ENCODE measurements around the gene RAB17. TPM values are rescaled to one million over a fixed set of nuclear protein-coding genes. Genes with fewer than 3 reads are reported as not detected.
"Not testable (repeated sequence)": the region's sequence is repeated elsewhere in the genome, so short reads cannot be mapped to it uniquely, and the experiment has no call there.

Gene RAB17
- polyA plus RNA-seq, 1 donor = 164 TPM

DNA sequence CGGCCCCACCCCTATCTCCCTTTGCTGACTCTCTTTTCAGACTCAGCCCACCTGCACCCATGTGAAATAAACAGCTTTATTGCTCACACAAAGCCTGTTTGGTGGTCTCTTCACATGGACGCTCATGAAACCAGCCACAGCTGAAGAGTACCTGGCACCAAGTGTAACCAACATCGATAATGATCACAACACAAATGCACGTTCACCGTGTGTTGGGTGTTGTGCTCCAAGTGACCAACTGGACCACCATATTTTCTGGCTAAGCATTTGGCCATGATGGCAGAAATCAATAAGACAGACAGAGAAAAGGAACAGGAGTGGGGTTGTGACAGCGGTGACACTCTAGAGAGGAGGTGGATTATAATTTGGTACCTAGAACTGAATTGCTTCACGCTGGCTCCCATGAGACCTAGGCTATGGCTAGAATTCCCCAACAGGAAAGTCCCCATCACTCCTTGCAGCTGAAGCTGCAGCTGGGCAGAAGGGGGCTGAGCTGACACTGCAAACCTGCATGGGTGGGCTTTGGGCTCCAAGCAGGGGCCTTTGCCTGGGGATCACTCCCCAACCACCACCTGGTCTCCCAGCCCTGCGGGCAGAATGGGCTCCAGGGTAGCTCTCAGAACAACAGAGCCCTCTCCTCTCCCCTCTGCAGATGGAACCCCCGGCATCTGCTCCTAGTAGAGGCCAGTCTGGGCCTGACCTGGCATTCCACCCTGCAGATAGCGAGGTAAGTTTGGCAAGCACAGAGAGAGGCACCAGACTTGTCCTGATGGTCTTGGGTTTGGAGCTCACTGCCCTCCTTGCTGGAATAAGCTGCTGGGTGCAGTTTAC, 22.2 kb upstream of the RAB17 start:
- H3K4me1 ChIP-seq (ENCODE audit: control insufficient read depth, insufficient read depth, low read length) = peaks cover 31% of the 10 kb centered on the region
- no peaks in the 10 kb centered on the region for H3K9me3 ChIP-seq (ENCODE audit: control insufficient read depth, low read depth, low read length)
- no peak for DNase-seq
- WGBS (ENCODE audit: insufficient coverage, low lambda C conversion rate) = 100% methylated on average over 1 of the region's 10 CpGs
- H3K27ac ChIP-seq (ENCODE audit: low read length) = no peak overlapping the region
- peaks cover 8% of the 10 kb centered on the region for H3K27me3 ChIP-seq (ENCODE audit: control insufficient read depth, insufficient read depth, low read length)
- H3K36me3 ChIP-seq (ENCODE audit: control insufficient read depth, insufficient read depth, low read length) = no peaks in the 10 kb centered on the region
- H3K4me3 ChIP-seq (ENCODE audit: low read length) = no peak overlapping the region

DNA sequence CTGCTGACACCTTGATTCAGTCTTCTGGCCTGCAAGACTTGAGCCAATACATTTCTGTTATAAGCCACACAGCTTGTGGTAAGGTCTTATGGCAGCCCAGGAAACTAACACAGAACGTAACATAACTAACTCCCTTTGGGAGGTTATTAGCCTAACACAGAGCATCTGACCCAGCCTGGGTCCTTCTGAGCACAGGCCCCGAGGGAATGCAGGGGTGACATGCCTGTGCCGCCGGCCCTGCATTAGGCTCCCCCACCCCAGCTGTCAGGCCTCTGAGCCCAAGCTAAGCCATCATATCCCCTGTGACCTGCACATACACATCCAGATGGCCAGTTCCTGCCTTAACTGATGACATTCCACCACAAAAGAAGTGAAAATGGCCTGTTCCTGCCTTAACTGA, 16.0 kb upstream of the RAB17 start:
- not testable (repeated sequence) for DNase-seq; H3K4me3 ChIP-seq (ENCODE audit: low read length); H3K27me3 ChIP-seq (ENCODE audit: control insufficient read depth, insufficient read depth, low read length); H3K27ac ChIP-seq (ENCODE audit: low read length); H3K36me3 ChIP-seq (ENCODE audit: control insufficient read depth, insufficient read depth, low read length); H3K9me3 ChIP-seq (ENCODE audit: control insufficient read depth, low read depth, low read length)
- peaks cover 25% of the 10 kb centered on the region for H3K4me1 ChIP-seq (ENCODE audit: control insufficient read depth, insufficient read depth, low read length)
- WGBS (ENCODE audit: insufficient coverage, low lambda C conversion rate) = no CpG with 5 or more reads among the region's 4 CpGs

DNA sequence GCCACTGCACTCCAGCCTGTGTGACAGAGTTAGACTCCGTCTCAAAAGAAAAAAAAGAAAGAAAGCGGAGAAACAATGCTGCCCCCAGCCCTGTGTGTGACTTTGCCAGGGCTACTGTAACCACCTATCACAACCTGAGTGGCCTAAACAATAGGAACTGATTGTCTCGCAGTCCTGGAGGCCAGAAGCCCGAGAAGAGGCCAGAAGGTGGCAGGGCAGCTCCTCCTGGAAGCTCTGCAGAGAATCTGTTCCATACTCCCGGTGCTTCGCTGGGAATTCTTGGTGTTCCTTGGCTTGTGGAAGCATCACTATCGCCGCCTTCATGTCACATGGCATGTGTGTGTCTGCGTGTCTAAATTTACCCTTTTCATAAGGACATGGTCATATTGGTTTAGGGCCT, 14.4 kb upstream of the RAB17 start:
- H3K36me3 ChIP-seq (ENCODE audit: control insufficient read depth, insufficient read depth, low read length) = no peaks in the 10 kb centered on the region
- peak in 1 of 2 donors; percentile 22 for DNase-seq
- H3K9me3 ChIP-seq (ENCODE audit: control insufficient read depth, low read depth, low read length) = peaks cover 3% of the 10 kb centered on the region
- no peak overlapping the region for H3K4me3 ChIP-seq (ENCODE audit: low read length)
- H3K27ac ChIP-seq (ENCODE audit: low read length) = no peak overlapping the region
- H3K27me3 ChIP-seq (ENCODE audit: control insufficient read depth, insufficient read depth, low read length) = no peaks in the 10 kb centered on the region
- WGBS (ENCODE audit: insufficient coverage, low lambda C conversion rate) = 90% methylated on average over 2 of the region's 9 CpGs
- H3K4me1 ChIP-seq (ENCODE audit: control insufficient read depth, insufficient read depth, low read length) = peaks cover 38% of the 10 kb centered on the region

DNA sequence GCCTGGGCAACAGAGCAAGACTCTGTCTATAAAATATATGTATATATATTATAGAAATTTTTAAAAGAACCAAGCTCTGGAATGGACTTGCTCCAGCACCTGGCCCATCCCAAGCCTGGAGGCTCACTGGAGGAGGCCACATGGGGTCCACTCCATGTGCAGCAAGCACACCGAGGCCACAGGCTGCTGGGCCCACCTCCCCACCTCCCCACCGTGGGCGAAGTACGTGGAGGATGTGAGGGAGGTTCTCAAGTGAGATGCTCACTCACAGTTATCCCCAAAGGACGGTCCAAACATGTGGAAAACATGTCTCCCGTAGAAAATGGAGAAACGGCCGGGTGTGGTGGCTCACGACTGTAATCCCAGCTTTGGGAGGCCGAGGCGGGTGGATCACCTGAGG, 13.9 kb upstream of the RAB17 start:
- H3K4me3 ChIP-seq (ENCODE audit: low read length) = no peak overlapping the region
- H3K27me3 ChIP-seq (ENCODE audit: control insufficient read depth, insufficient read depth, low read length) = no peaks in the 10 kb centered on the region
- WGBS (ENCODE audit: insufficient coverage, low lambda C conversion rate) = 94% methylated on average over 6 of the region's 11 CpGs
- peak overlapping the region; percentile 93 for H3K27ac ChIP-seq (ENCODE audit: low read length)
- no peak for DNase-seq
- no peaks in the 10 kb centered on the region for H3K36me3 ChIP-seq (ENCODE audit: control insufficient read depth, insufficient read depth, low read length)
- H3K4me1 ChIP-seq (ENCODE audit: control insufficient read depth, insufficient read depth, low read length) = peaks cover 41% of the 10 kb centered on the region
- peaks cover 3% of the 10 kb centered on the region for H3K9me3 ChIP-seq (ENCODE audit: control insufficient read depth, low read depth, low read length)

DNA sequence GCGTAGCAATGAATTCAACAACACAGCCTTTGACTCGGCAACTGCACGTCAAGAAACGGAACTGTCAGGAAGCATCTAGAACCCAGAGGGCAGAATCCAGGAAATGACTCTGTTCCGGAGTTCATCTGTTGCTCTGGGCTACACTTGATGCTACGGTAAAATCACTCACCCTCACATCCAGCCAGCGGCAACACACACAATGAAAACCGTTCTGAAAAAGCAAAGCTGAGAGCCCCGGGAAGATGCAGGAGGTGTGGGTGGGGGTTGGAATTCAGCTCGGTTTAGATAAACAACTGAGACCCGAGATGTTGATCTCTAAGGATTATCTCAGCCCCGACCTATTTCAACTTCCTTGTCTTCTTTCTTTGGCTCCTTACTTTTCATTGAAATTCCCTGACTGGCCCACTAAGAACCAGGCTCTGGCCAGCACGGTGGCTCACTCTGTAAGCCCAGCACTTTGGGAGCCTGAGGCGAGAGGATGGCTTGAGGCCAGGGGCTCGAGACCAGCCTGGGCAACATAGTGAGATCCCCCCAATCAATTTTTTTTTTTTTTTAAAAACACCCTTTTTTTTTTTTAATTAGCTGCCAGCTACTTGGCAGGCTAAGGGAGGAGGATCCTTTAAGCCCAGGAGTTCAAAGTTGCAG, 13.3 kb upstream of the RAB17 start:
- no CpG with 5 or more reads among the region's 15 CpGs for WGBS (ENCODE audit: insufficient coverage, low lambda C conversion rate)
- Histone ChIP-seq H3K4me3 (ENCODE audit: low read length) (no peak overlapping the region), H3K9me3 (ENCODE audit: control insufficient read depth, low read depth, low read length) (peaks cover 3% of the 10 kb centered on the region), H3K27me3 (ENCODE audit: control insufficient read depth, insufficient read depth, low read length) (no peaks in the 10 kb centered on the region), H3K4me1 (ENCODE audit: control insufficient read depth, insufficient read depth, low read length) (peaks cover 41% of the 10 kb centered on the region), H3K36me3 (ENCODE audit: control insufficient read depth, insufficient read depth, low read length) (no peaks in the 10 kb centered on the region), H3K27ac (ENCODE audit: low read length) (peak overlapping the region; percentile 93)
- peak in 1 of 2 donors; percentile 65 for DNase-seq

DNA sequence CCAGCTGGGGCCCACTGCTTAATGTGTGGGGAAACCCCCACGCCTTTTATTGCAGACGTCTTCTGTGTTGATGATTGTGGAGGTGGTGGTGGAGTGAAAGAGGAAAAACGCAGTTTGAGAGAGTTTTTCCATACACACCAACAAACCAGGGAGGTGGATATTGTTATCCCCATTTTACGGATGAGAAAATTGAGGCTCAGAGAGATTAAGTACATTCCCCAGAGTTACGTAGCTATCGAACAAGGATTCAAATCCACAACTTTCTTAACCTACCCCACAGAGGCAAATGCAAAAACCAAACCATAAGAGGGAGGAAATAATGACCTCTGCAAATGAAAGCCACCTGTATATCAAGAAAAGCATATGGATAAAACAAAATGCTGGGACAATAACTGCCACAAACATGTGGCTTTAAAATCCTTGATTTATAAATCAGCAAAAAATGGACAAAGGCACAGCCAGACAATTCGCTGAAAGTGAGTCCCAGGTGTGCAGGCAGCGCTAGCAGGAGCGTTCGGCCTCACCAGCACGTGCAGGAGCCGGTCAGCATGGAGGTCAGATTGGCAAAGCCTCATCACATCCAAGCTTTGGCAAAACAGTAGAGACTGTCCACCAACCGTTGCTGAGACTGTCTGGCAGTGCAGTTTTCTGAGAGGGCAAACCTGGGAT, 12.6 kb upstream of the RAB17 start:
- WGBS (ENCODE audit: insufficient coverage, low lambda C conversion rate) = 100% methylated on average over 1 of the region's 13 CpGs
- Histone ChIP-seq H3K27me3 (ENCODE audit: control insufficient read depth, insufficient read depth, low read length) (no peaks in the 10 kb centered on the region), H3K4me1 (ENCODE audit: control insufficient read depth, insufficient read depth, low read length) (peaks cover 41% of the 10 kb centered on the region), H3K36me3 (ENCODE audit: control insufficient read depth, insufficient read depth, low read length) (no peaks in the 10 kb centered on the region), H3K9me3 (ENCODE audit: control insufficient read depth, low read depth, low read length) (peaks cover 3% of the 10 kb centered on the region), H3K27ac (ENCODE audit: low read length) (peak overlapping the region; percentile 93), H3K4me3 (ENCODE audit: low read length) (no peak overlapping the region)
- no peak for DNase-seq

DNA sequence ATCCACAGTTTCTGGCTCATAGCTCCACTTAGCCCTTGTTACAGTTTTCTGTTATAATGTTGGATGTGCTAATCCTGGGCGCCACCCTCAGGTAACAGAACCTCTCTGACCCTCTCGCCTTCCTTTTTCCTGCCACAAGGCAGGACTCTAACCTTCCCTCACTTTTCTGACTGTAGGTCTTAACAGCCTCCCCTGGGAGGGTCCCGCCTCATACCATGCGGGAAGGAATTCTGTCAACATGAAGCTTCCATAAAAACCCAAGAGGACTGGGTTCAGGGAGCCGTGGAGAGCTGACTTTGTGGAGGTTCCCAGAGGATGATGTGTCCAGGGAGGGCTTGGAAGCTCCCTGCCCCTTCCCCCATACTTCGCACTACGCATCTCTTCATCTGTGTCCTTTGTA, 11.9 kb upstream of the RAB17 start:
- Histone ChIP-seq H3K9me3 (ENCODE audit: control insufficient read depth, low read depth, low read length) (peaks cover 3% of the 10 kb centered on the region), H3K4me1 (ENCODE audit: control insufficient read depth, insufficient read depth, low read length) (peaks cover 41% of the 10 kb centered on the region), H3K27me3 (ENCODE audit: control insufficient read depth, insufficient read depth, low read length) (no peaks in the 10 kb centered on the region), H3K36me3 (ENCODE audit: control insufficient read depth, insufficient read depth, low read length) (no peaks in the 10 kb centered on the region), H3K4me3 (ENCODE audit: low read length) (no peak overlapping the region), H3K27ac (ENCODE audit: low read length) (peak overlapping the region; percentile 93)
- WGBS (ENCODE audit: insufficient coverage, low lambda C conversion rate) = 100% methylated on average over 1 of the region's 7 CpGs
- no peak for DNase-seq

DNA sequence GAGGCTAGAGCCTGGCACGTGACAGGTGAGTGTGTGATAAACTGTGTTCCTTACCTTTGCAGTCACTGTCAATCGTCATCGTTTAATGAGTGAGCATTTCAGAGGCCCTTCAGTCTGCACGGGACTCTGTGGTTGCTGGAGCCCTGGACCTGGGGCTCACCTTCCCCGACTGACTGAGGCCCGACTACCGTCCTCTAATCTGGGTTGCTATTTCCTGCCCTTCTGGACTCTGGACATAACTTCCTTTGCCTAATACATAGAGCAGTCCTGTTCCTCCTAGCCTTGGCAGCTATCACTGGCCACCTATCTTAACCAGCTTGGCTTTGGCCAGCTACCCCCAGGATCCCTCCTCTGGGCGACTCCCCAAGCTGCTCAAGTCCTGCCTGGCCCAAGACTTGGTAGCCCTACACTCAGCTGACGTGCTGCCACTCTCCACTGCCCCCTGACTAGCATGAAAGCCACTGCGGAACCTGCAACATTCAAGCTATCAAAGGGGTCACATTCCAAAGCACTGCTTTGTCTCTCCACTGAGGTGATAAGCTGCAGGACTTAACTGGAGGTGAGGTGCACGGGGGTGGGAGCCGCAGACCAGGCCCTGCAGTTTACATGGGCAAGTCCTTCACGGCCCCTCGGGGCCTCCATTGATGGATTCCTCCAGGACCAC, 11.1 kb upstream of the RAB17 start:
- Histone ChIP-seq H3K9me3 (ENCODE audit: control insufficient read depth, low read depth, low read length) (peaks cover 3% of the 10 kb centered on the region), H3K36me3 (ENCODE audit: control insufficient read depth, insufficient read depth, low read length) (no peaks in the 10 kb centered on the region), H3K4me1 (ENCODE audit: control insufficient read depth, insufficient read depth, low read length) (peaks cover 47% of the 10 kb centered on the region), H3K4me3 (ENCODE audit: low read length) (peak overlapping the region; percentile 11), H3K27ac (ENCODE audit: low read length) (peak overlapping the region; percentile 93), H3K27me3 (ENCODE audit: control insufficient read depth, insufficient read depth, low read length) (no peaks in the 10 kb centered on the region)
- WGBS (ENCODE audit: insufficient coverage, low lambda C conversion rate) = 40% methylated on average over 2 of the region's 14 CpGs
- DNase-seq = peak; percentile 88 to 95

DNA sequence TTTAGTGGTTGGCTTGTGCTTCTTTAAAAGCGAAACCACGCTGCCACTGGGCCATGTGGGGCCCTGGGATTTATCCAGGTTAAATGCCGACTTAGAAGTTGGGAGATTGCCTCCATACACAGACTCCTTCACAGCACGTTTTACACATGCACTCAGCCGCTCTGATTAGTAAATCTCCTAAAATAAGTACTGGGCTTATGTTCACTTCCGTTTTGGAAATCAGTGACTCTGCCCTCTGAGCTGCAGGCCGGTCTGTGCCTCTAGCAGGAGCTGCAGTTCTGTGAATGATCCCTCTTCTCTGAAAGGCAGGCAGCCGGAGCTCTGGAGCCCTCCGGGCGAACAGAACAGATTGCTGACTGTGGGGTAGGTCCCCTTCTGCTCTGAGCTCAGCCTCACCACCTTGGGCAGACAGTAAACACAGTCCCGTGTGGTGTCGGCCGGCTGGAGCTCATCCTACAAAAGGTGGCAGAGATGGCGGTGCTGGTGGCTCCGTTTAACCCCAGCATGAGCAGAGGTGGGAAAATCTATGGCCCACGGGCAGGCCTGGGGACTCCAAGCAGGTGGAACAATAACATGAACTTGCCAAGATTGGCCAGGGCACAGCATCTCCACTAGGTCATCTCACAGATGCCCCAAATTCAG, 9.8 kb upstream of the RAB17 start:
- WGBS (ENCODE audit: insufficient coverage, low lambda C conversion rate) = no CpG with 5 or more reads among the region's 16 CpGs
- H3K4me3 ChIP-seq (ENCODE audit: low read length) = no peak overlapping the region
- H3K9me3 ChIP-seq (ENCODE audit: control insufficient read depth, low read depth, low read length) = peaks cover 3% of the 10 kb centered on the region
- H3K36me3 ChIP-seq (ENCODE audit: control insufficient read depth, insufficient read depth, low read length) = no peaks in the 10 kb centered on the region
- H3K27ac ChIP-seq (ENCODE audit: low read length) = peak overlapping the region; percentile 93
- H3K27me3 ChIP-seq (ENCODE audit: control insufficient read depth, insufficient read depth, low read length) = no peaks in the 10 kb centered on the region
- DNase-seq = peak in 1 of 2 donors; percentile 39
- H3K4me1 ChIP-seq (ENCODE audit: control insufficient read depth, insufficient read depth, low read length) = peaks cover 56% of the 10 kb centered on the region
